Activated CD4-positive, CD25-positive, alpha-beta regulatory T cell (primary cell): Measurements from ENCODE around the gene PTGFRN.

Experiments
- DNase-seq, 4 experiments: peaks; one replicate each; lab custom pipeline; 2025; lab: John Stamatoyannopoulos, UW

PTGFRN gene

GRCh38 chr1:116944613-116945012, 34.9 kb downstream of the PTGFRN start:
- no peak for DNase-seq

- no peak for DNase-seq
Observed at GRCh38 chr1:116945421-116945820, 35.7 kb downstream of the PTGFRN start.

GRCh38 chr1:116945996-116946395, 36.3 kb downstream of the PTGFRN start:
- no peak for DNase-seq

GRCh38 chr1:116947092-116947860, 37.6 kb downstream of the PTGFRN start:
- no peak for DNase-seq

GRCh38 chr1:116948046-116948445, 38.3 kb downstream of the PTGFRN start:
- no peak for DNase-seq

GRCh38 chr1:116948642-116949041, 38.9 kb downstream of the PTGFRN start:
- DNase-seq, result no peak

- DNase-seq, result no peak
Observed at GRCh38 chr1:116949213-116949985, 39.7 kb downstream of the PTGFRN start.

- no peak for DNase-seq
Observed at GRCh38 chr1:116950517-116951199, 40.9 kb downstream of the PTGFRN start.

- no peak for DNase-seq
Observed at GRCh38 chr1:116951200-116951935, 41.7 kb downstream of the PTGFRN start.

GRCh38 chr1:116952738-116953275, 43.1 kb downstream of the PTGFRN start:
- DNase-seq, result no peak

- no peak for DNase-seq
Observed at GRCh38 chr1:116954440-116954839, 44.7 kb downstream of the PTGFRN start.

- DNase-seq, result no peak
Observed at GRCh38 chr1:116956378-116956777, 46.7 kb downstream of the PTGFRN start.

- DNase-seq, result no peak
Observed at GRCh38 chr1:116957646-116958045, 47.9 kb downstream of the PTGFRN start.

GRCh38 chr1:116958110-116958509, 48.4 kb downstream of the PTGFRN start:
- DNase-seq, result no peak

- DNase-seq, result no peak
Observed at GRCh38 chr1:116958977-116959376, 49.3 kb downstream of the PTGFRN start.

- DNase-seq, result no peak
Observed at GRCh38 chr1:116961606-116962005, 51.9 kb downstream of the PTGFRN start.

- DNase-seq, result no peak
Observed at GRCh38 chr1:116962987-116963639, 53.4 kb downstream of the PTGFRN start.

- DNase-seq, result no peak
Observed at GRCh38 chr1:116966791-116967190, 57.1 kb downstream of the PTGFRN start.

GRCh38 chr1:116968724-116969123, 59.0 kb downstream of the PTGFRN start:
- DNase-seq, result no peak

GRCh38 chr1:116971258-116971860, 61.6 kb downstream of the PTGFRN start:
- DNase-seq, result no peak
